C4-2B (cell line): Measurements from ENCODE around the gene CASZ1.

Experiments used
- CTCF ChIP-seq: fragments of 450-650 bp; conservative IDR thresholded peaks from 2 replicates; pipeline ENCODE4 v1.5.1; 2017; ENCODE audit warnings: mild to moderate bottlenecking
- ZFX ChIP-seq: fragments of 450-650 bp; IDR thresholded peaks from 2 replicates; pipeline ENCODE4 v1.6.1; 2017

GRCh38 chr1:10638559-10639005 is 157.9 kb downstream of the CASZ1 start:
- no peak for TF ChIP-seq CTCF
- TF ChIP-seq ZFX = no peak
